H1 (cell line): ENCODE data around the gene RPS15. TPM values are rescaled to one million over a fixed set of nuclear protein-coding genes. Genes with fewer than 3 reads are reported as not detected.

Experiments used
- CTCF ChIA-PET: fragments of 300-600 bp; sonication (Branson Sonifier 250); formaldehyde crosslinking; loops from one replicate; lab custom pipeline; 2021; ENCODE audit not compliant: partially characterized antibody; lab: Charles Lee
- POLR2A ChIA-PET: fragments of 300-600 bp; sonication (Branson Sonifier 250); formaldehyde crosslinking; loops from one replicate; lab custom pipeline; 2021; ENCODE audit warnings: inconsistent platforms; ENCODE audit not compliant: partially characterized antibody; lab: Charles Lee
- DNase-seq, 2 experiments: peaks; one replicate each; pipeline versions ENCODE4 v3.0.0 to v3.0.0-alpha.2; 2010 to 2022; ENCODE audit warnings: low spot score in 2 of 2, low read depth in 1 of 2, mixed read lengths in 1 of 2
- FAIRE-seq: peaks from 2 replicates; lab custom pipeline; 2011; peaks lifted over from hg19 to GRCh38; lab: Jason Lieb, UNC
- H2AFZ ChIP-seq: 2 replicates; pipeline ENCODE4 v1.8.1; 2012; ENCODE audit warnings: low read length, inconsistent platforms
- H2AK5ac ChIP-seq: 2 replicates; pipeline ENCODE4 v1.6.1; 2013; ENCODE audit warnings: low read depth, low read length
- H2BK120ac ChIP-seq: replicated peaks from 2 replicates; pipeline ENCODE3; 2013; ENCODE audit warnings: low read depth, low read length, inconsistent platforms
- H2BK12ac ChIP-seq: 2 replicates; pipeline ENCODE4 v1.6.1; 2013; ENCODE audit warnings: low read depth, low read length
- H2BK15ac ChIP-seq: 2 replicates; pipeline ENCODE4 v1.6.1; 2013; ENCODE audit warnings: low read length
- H2BK20ac ChIP-seq: 2 replicates; pipeline ENCODE4 v1.6.1; 2013; ENCODE audit warnings: low read length
- H2BK5ac ChIP-seq: 2 replicates; pipeline ENCODE4 v1.6.1; 2013; ENCODE audit warnings: low read depth, low read length
- H3K14ac ChIP-seq: 2 replicates; pipeline ENCODE4 v1.6.1; 2013; ENCODE audit warnings: inconsistent platforms; ENCODE audit not compliant: insufficient read length
- H3K18ac ChIP-seq: 2 replicates; pipeline ENCODE4 v1.6.1; 2013; ENCODE audit warnings: low read length; ENCODE audit errors: extremely low read depth
- H3K23ac ChIP-seq: 2 replicates; pipeline ENCODE4 v1.6.1; 2013; ENCODE audit warnings: inconsistent platforms; ENCODE audit not compliant: insufficient read length
- H3K23me2 ChIP-seq: 2 replicates; pipeline ENCODE4 v1.6.1; 2013; ENCODE audit warnings: low read depth, low read length
- H3K27ac ChIP-seq: 2 replicates; pipeline ENCODE4 v1.6.1; 2011; ENCODE audit warnings: low read depth, low read length, inconsistent platforms
- H3K27me3 ChIP-seq, 4 experiments: replicated peaks in 1 of 4; 1 replicate in 1 of 4; 2 replicates in 3 of 4; pipeline versions ENCODE4 v1.6.1 to v1.8.1; 2011 to 2013; ENCODE audit warnings: low read length in 3 of 4, mild to moderate bottlenecking in 3 of 4, inconsistent platforms in 2 of 4, mixed read lengths in 2 of 4, moderate library complexity in 1 of 4; ENCODE audit not compliant: control insufficient read depth in 3 of 4, insufficient read depth in 3 of 4; ENCODE audit errors: extremely low read depth in 1 of 4
- H3K36me3 ChIP-seq, 4 experiments: 2 replicates each; pipeline versions ENCODE4 v1.6.1 to v1.8.1; 2011 to 2013; ENCODE audit warnings: mild to moderate bottlenecking in 4 of 4, low read length in 3 of 4, moderate library complexity in 2 of 4, control low read depth in 1 of 4, inconsistent platforms in 1 of 4; ENCODE audit not compliant: insufficient read depth in 4 of 4, control insufficient read depth in 2 of 4
- H3K4ac ChIP-seq: replicated peaks from 2 replicates; pipeline ENCODE3; 2013; ENCODE audit warnings: low read length, low read depth, mixed read lengths, inconsistent platforms; ENCODE audit not compliant: insufficient read length
- H3K4me1 ChIP-seq, 4 experiments: replicated peaks in 1 of 4; 1 replicate in 1 of 4; 2 replicates in 3 of 4; pipeline versions ENCODE4 v1.6.1 to v1.8.1; 2011 to 2013; ENCODE audit warnings: low read length in 3 of 4, inconsistent platforms in 2 of 4, mixed read lengths in 1 of 4; ENCODE audit not compliant: insufficient read depth in 4 of 4, control insufficient read depth in 3 of 4
- H3K4me2 ChIP-seq, 2 experiments: 2 replicates each; pipeline versions ENCODE4 v1.6.1 to v1.8.1; 2011 to 2013; ENCODE audit warnings: low read depth in 2 of 2, low read length in 2 of 2, control low read depth in 1 of 2, inconsistent platforms in 1 of 2, mild to moderate bottlenecking in 1 of 2; ENCODE audit not compliant: insufficient read depth in 1 of 2
- H3K4me3 ChIP-seq, 4 experiments: fragments of 200-600, 300-600 bp in 1 of 4; sonication (generic), shearing (Covaris generic), sonication (Bioruptor Twin) in 1 of 4; 2 replicates each; pipeline versions ENCODE4 v1.5.1 to v1.8.1; 2011 to 2016; ENCODE audit warnings: low read length in 4 of 4, low read depth in 3 of 4, control low read depth in 2 of 4, inconsistent platforms in 2 of 4, mild to moderate bottlenecking in 2 of 4, mixed read lengths in 1 of 4, moderate library complexity in 1 of 4; ENCODE audit not compliant: insufficient read depth in 2 of 4; ENCODE audit errors: extremely low read depth in 1 of 4
- H3K56ac ChIP-seq: replicated peaks from 2 replicates; pipeline ENCODE3; 2013; ENCODE audit warnings: low read depth, mild to moderate bottlenecking, mixed read lengths, low read length, inconsistent platforms; ENCODE audit not compliant: insufficient read length
- H3K79me1 ChIP-seq: 2 replicates; pipeline ENCODE4 v1.6.1; 2013; ENCODE audit warnings: low read depth, low read length, control low read depth
- H3K79me2 ChIP-seq, 2 experiments: 2 replicates each; pipeline versions ENCODE4 v1.6.1 to v1.8.1; 2012 to 2013; ENCODE audit warnings: low read length in 2 of 2, mild to moderate bottlenecking in 2 of 2, inconsistent platforms in 1 of 2; ENCODE audit not compliant: insufficient read depth in 2 of 2, control insufficient read depth in 1 of 2
- H3K9ac ChIP-seq, 4 experiments: replicated peaks in 1 of 4; 1 replicate in 1 of 4; 2 replicates in 3 of 4; pipeline versions ENCODE4 v1.6.1 to v1.8.1; 2011 to 2013; ENCODE audit warnings: low read depth in 3 of 4, low read length in 3 of 4, control low read depth in 2 of 4, mild to moderate bottlenecking in 2 of 4, moderate library complexity in 2 of 4, inconsistent platforms in 1 of 4; ENCODE audit errors: extremely low read depth in 1 of 4
- H3K9me3 ChIP-seq, 2 experiments: 2 replicates each; pipeline versions ENCODE4 v1.6.1 to v1.8.1; 2012 to 2013; ENCODE audit warnings: mild to moderate bottlenecking in 2 of 2, moderate library complexity in 2 of 2, control low read depth in 1 of 2, inconsistent platforms in 1 of 2, low read depth in 1 of 2, low read length in 1 of 2, mixed read lengths in 1 of 2; ENCODE audit not compliant: insufficient read depth in 2 of 2
- H4K20me1 ChIP-seq, 2 experiments: replicated peaks in 1 of 2; 2 replicates each; pipeline versions ENCODE3 to v1.8.1; 2011 to 2013; ENCODE audit warnings: inconsistent platforms in 2 of 2, low read length in 2 of 2, mild to moderate bottlenecking in 1 of 2; ENCODE audit not compliant: insufficient read depth in 2 of 2, control insufficient read depth in 1 of 2
- H4K5ac ChIP-seq: 2 replicates; pipeline ENCODE4 v1.6.1; 2013; ENCODE audit warnings: low read length, low read depth, mixed read lengths, inconsistent platforms; ENCODE audit not compliant: insufficient read length
- H4K8ac ChIP-seq: 2 replicates; pipeline ENCODE4 v1.8.0; 2013; ENCODE audit warnings: mild to moderate bottlenecking, moderate library complexity, low read length, inconsistent platforms; ENCODE audit not compliant: insufficient read depth; ENCODE audit errors: extremely low read depth
- H4K91ac ChIP-seq: replicated peaks from 2 replicates; pipeline ENCODE3; 2013; ENCODE audit warnings: low read length, mixed read lengths, inconsistent platforms; ENCODE audit not compliant: insufficient read length
- BACH1 ChIP-seq: IDR thresholded peaks from 2 replicates; pipeline ENCODE4 v1.6.1; 2012; ENCODE audit warnings: low read length, improper control_type of control experiment
- MAFK ChIP-seq: IDR thresholded peaks from 2 replicates; pipeline ENCODE4 v1.6.1; 2012; ENCODE audit warnings: low read depth, mild to moderate bottlenecking, improper control_type of control experiment, low read length
- NRF1 ChIP-seq: IDR thresholded peaks from 2 replicates; pipeline ENCODE4 v1.6.1; 2011; ENCODE audit warnings: mild to moderate bottlenecking, low read depth, low read length, improper control_type of control experiment
- POLR2A ChIP-seq, 2 experiments: IDR thresholded peaks; 1 replicate in 1 of 2; 2 replicates in 1 of 2; pipeline ENCODE4 v1.6.1; 2011; ENCODE audit warnings: low read depth in 2 of 2, low read length in 2 of 2, mild to moderate bottlenecking in 2 of 2; ENCODE audit errors: control extremely low read depth in 1 of 2
- SIRT6 ChIP-seq: IDR thresholded peaks from one replicate; pipeline ENCODE4 v1.7.1; 2012; ENCODE audit warnings: low read length, inconsistent platforms
- SP1 ChIP-seq: IDR thresholded peaks from 2 replicates; pipeline ENCODE4 v1.6.1; 2011; ENCODE audit warnings: low read depth, low read length
- SUZ12 ChIP-seq: fragments of 200-600 bp; sonication (generic); IDR thresholded peaks from 2 replicates; pipeline ENCODE4 v1.6.1; 2012; ENCODE audit warnings: mild to moderate bottlenecking, inconsistent platforms, low read length, moderate library complexity, mixed read lengths
- TEAD4 ChIP-seq: IDR thresholded peaks from 2 replicates; pipeline ENCODE4 v1.6.1; 2012; ENCODE audit warnings: low read depth, low read length, inconsistent platforms, mixed read lengths
- WGBS, 2 experiments: shearing (Covaris generic) in 1 of 2; methylation state at CpG; one replicate each; pipeline versions ENCODE4 v1.1.6 to v1.1.7; 2013 to 2015; ENCODE audit warnings: low lambda C conversion rate in 2 of 2, mixed read lengths in 2 of 2, inconsistent platforms in 1 of 2, low coverage in 1 of 2, missing lambda C conversion rate in 1 of 2; ENCODE audit not compliant: insufficient replicate concordance in 2 of 2, insufficient coverage in 1 of 2, insufficient read length in 1 of 2; ENCODE audit errors: extremely low coverage in 1 of 2, missing lambda C conversion rate in 1 of 2; 5-methylcytosine and 5-hydroxymethylcytosine counted together
- polyA plus RNA-seq, 7 experiments: library from polyadenylated mRNA; depleted of rRNA in 3 of 7; stranded (reverse) in 5 of 7; unstranded in 2 of 7; fragments of >200 nt in 5 of 7; fragments of 200-250 nt in 2 of 7; gene quantifications; 1 replicate in 5 of 7; 2 replicates in 1 of 7; 4 replicates in 1 of 7; pipeline versions ENCODE4 v1.2.1 to v1.2.3, GENCODE V29; 2011 to 2013; ENCODE audit warnings: missing spikeins in 2 of 7, mixed read lengths in 2 of 7
- total RNA-seq: library from RNA; stranded (reverse); fragmentation: NEBNext Ultra II Directional; extraction: Animal tissue kit (Norgen Biotek cat#: 25700); gene quantifications from 2 replicates; pipeline ENCODE4 v1.2.1, GENCODE V29; 2021

The RPS15 gene
- total and polyA plus RNA-seq, 2 of the 8 experiments (the other 6 are each of a cell fraction or from before 2014, with no cell fraction given), result 1,562 to 3,890 TPM

DNA sequence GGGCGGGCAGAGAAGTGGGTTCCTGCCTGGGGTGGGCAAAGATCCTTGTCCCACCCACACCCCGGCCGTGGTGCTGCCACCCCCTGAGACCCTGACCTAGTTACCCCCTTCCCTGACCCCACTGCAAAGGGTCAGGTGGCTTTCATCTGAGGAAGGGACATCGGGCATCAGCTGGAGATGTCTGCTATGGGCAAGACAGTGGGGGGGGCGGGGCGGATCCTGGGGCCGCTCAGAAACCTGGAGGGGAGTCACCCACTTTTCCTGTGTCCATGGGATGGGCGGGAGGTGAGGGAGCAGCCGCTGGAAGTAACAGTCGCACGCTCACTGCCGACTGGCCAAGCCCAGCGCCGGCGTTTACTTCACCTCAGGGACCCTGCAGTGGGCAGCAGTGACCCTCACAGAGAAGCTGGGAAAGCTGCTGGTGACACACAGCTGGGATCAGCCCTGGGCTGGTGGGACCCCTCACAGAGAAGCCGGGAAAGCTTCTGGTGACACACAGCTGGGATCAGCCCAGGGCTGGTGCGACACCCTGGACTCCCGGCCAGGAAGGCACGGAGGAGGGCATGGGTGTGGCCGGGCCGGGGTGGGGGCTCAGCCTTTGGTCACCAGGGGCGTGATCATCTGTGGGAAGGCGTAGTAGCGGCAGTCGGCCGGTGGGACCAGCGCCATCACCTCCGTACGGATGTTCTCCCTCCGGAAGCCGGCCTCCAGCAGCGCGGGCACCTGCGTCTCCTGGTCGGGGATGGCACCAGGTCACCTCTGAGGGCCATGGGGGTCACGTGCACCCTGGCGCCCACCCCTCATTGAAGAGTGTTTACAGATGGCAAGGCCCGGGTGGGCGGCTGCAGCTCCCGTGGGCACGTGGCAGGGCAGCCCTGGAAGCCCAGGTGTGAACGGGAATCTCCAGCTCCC lies 41.2 kb upstream of the RPS15 start:
- no peaks in the 10 kb centered on the region; the same call in 1 of the 2 replicates for H3K79me1 ChIP-seq
- H3K14ac ChIP-seq, result no peak overlapping the region
- FAIRE-seq (no peak), DNase-seq (no peak)
- 88% methylated on average over 28 of the region's 42 CpGs; no CpG with 5 or more reads in 1 of the 2 experiments for WGBS, 2 experiments
- no peak overlapping the region for H2BK12ac ChIP-seq
- no peak overlapping the region for H4K91ac ChIP-seq
- H2BK120ac ChIP-seq, result no peak overlapping the region
- no peak overlapping the region for H2BK5ac ChIP-seq
- POLR2A ChIA-PET, result interaction anchor here (0.6 to 1.6 kb wide), 12 partner anchors 9 to 312 kb away, joined by 3 to 15 read pairs (median 3); partner anchors contain the start of gene CIRBP
- no peak overlapping the region for H2BK20ac ChIP-seq
- peaks cover 0 to 9% (median 2%) of the 10 kb centered on the region in 4 experiments; a peak in 2 of 8 replicates for H3K36me3 ChIP-seq
- H3K4me3 ChIP-seq, result no peak overlapping the region
- H3K4me1 ChIP-seq, result peaks cover 0 to 10% (median 2%) of the 10 kb centered on the region in 4 experiments; a peak in 4 of 7 replicates
- H4K8ac ChIP-seq, result no peak overlapping the region; the same call in 1 of the 2 replicates
- TF ChIP-seq SUZ12 (no peak), NRF1 (no peak), SIRT6 (no peak), SP1 (no peak), BACH1 (no peak), TEAD4 (no peak), POLR2A (IDR thresholded peaks at IDR 0.05; ENCODE audit: control extremely low read depth in 1 of 2, low read depth in 2 of 2, low read length in 2 of 2) (no peak), MAFK (no peak)
- H3K4me2 ChIP-seq, result no peak overlapping the region
- no peak overlapping the region for H2BK15ac ChIP-seq
- no peaks in the 10 kb centered on the region for H3K9me3 ChIP-seq
- H3K18ac ChIP-seq, result no peak overlapping the region
- H2AK5ac ChIP-seq, result no peak overlapping the region
- no peak overlapping the region for H3K27ac ChIP-seq
- H3K56ac ChIP-seq, result no peak overlapping the region
- H4K20me1 ChIP-seq, result peaks cover 4 to 6% of the 10 kb centered on the region in 2 experiments
- no peak overlapping the region for H2AFZ ChIP-seq
- H3K9ac ChIP-seq, result no peak overlapping the region
- CTCF ChIA-PET, result interaction anchor here (0.7 to 0.9 kb wide), 3 partner anchors 8 to 130 kb away, joined by 3 to 4 read pairs (median 3); no protein-coding TSS in a partner anchor
- peaks cover 3% of the 10 kb centered on the region; the same call in 1 of the 2 replicates for H3K23me2 ChIP-seq
- no peaks in the 10 kb centered on the region; a peak in 1 of 7 replicates for H3K27me3 ChIP-seq
- H4K5ac ChIP-seq, result no peak overlapping the region
- H3K79me2 ChIP-seq, result no peaks in the 10 kb centered on the region
- H3K4ac ChIP-seq, result no peak overlapping the region
- H3K23ac ChIP-seq, result no peak overlapping the region
